GM21526 (cell line): Measurements from ENCODE around the gene FASTK.

Source experiments
- ATAC-seq: cut with Tn5 transposase; IDR thresholded peaks from one replicate; pipeline ENCODE4 v1.9.1; 2021; ENCODE audit warnings: moderate library complexity; ENCODE audit not compliant: unreplicated experiment, low FRiP score

The FASTK gene

DNA sequence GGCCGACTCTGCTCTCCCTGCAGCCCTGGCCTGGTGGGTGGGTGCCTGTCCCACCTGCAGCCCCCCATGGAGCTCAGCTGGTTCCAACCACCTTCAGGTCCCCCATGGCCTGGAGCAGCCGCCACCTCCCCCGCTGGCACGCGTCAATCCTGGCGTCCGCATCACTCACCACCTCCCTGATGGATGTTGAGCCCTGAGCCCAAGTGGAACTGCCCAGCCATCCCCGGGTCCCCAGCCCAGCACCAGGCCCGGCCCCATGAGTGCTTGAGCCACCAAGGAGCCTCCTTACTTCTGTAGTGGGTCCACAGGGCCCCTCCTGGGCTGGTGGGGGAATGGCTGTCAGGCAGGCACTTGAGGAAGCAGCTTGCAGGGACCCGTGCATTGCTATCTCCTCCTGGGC, 20.3 kb upstream of the FASTK start:
- no peak for ATAC-seq

DNA sequence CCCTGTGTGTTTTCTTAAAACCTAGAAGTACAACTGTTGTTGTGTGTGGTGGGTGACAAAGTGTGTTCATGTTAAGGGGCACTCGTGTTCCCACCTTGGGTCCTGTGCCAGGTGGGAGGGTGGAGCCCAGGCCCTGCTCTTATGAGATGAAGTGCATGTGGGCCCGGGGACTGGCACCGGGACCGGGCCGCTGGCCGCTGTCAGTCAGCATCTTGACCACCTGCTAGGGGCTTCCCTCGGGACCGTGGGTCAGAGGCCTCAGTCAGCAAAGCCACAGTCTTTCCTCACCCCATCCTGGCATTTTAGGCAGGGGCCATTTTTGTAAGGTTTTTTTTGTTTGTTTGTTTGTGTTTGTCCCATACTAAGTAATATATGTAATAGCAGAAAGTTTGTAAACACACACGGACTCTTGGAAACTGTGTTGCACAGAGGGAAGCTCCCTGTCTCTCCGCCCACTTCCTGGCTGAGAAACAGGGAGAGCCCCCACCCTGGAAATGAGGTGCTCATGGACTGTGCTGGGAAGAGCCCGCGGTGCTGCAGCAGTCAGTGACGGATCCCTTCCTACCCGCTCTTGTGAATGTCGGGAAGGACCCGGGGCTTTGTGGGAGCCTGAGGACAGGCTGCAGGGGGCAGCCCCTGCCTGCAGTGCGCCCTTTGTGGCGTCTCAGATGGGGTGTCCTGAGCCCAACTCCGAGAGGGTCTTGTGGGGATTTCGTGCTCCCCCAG, 19.0 kb upstream of the FASTK start:
- ATAC-seq = no peak

DNA sequence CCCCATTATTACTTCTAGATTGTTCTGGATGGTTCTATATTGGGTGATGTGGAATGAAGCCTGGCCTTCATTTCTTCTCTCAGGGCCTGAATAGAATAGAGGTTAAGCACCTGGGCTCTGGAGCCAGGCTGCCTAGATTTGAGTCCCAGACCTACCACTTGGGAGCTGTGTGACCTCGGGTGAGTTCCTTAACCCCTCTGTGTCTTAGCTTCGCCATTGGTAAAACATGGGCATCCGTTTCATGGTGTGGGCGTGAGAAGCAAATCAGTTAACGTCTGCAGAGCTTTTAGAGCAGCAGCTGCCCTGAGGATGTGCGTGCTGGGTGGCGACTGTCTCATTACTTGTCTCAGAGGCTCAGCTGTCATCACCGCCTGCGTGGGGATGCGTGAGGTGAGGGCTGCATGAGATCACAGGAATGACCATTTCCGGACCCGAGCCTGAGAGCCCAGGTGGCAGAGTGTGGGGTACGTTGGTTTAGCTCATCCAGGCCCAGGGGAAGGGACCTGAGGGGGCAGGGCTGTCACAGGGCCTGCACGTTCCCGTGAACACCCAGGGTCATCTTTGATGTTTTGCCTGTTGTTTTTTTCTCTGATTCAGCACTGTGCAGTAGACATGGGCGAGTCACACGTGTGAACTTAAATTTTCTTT, 15.3 kb upstream of the FASTK start:
- ATAC-seq = no peak

DNA sequence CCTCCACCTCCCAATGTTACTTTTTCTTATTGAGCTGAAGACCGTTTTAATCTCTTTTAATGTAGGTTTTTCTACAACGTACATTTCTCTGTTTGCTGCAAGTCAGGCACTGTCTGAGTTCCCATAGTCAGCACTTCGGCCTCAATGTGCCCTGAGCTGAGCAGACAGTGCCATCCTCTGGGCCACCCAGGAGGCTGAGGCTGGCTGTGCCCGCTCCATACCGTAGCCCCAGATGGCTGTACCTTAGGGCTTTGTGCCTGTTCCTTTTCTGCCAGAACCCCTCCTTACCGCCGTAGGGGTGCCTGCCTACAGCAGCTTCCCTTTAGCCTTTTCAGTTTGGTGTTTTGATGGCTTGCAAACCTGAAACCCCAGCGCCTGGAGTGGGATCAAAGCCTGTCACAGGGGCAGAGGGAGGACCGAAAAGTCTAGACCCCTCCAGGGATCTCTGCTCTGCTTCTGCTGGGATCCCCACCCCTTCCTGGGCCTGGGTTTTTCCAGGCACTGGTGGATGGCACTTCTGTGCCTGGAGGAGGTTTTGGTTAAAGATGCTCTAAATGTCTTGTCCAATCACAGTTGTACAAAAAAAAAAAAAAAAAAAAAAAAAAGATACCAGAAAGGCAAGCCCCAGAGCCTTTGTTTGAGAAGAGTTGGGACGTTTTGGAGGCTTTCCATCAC, 14.7 kb upstream of the FASTK start:
- ATAC-seq = no peak

DNA sequence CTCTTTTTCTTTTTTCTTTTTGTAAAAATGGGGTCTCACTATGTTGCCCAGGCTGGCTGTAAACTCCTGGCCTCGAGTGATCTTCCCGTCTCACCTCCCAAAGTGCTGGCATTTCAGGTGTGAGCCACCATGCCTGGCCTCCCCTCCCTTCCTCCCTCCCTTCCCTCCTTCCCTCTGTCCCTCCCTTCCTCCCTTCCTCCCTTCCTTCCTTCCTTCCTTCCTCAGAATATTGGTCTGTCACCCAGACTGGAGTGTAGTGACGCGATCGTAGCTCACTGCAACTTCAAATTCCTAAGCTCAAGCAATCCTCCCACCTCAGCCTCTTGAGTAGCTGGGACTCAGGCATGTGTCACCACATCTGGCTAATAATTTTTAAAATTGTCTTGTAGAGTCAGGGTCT, 14.1 kb upstream of the FASTK start:
- no peak for ATAC-seq

DNA sequence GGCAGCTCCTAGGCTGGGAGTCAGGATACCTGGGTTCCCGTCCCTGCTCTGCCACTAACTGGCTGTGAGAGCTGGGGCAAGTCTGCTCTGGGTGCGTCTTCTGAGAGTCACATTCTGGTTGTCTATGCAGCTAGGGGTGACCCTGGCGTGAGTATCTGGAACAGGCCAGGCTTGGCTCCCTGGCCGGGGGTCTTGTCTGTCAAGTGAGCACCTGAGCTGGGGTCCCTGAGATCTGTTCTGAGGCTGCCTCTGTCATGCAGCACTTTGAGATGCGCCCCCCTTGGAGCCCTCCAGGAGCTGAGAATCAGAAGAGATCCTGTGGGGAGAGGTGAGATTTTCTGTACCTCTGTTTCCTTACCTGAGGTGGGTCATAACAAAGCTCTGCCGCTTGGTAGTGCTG, 13.1 kb upstream of the FASTK start:
- ATAC-seq = no peak

DNA sequence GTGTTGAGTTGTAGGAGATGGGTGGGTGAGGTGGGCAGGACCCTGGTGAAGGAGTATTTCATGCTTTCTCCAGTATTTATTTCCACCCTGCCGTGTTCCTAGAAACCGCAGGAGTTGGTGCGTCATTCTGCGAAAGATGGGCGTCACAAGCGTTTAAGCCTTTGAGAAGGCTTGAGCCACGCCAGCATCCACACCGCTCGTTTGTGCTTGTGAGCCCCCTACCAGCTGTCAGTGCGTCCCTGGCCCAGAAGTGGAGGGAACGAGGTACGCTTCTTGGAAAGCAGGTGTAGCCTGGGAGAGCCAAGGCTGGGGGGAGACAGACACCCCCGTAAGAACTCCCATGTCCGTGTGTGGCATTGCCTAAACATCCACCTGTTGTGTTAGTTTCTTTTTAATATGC, 11.4 kb upstream of the FASTK start:
- ATAC-seq = no peak

DNA sequence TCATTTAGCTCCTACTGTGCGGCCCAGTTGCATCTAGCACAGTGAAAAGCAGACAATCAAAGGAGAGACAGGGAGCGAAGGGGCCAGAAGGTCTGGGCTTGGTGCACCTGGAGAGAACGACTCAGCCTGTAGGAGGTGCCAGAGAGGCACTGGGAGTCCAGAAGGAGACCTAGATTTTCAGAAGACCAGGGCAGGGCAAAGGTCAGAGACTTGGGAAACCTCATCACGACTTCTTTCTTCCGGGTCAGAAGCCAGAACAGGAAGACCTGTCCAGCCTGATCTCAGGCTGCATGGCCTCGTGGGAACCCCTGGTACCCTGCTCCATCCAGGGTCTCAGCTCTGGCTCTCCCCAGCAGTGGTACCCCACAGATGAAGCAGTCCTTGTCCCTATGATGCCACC, 10.8 kb upstream of the FASTK start:
- ATAC-seq = no peak

DNA sequence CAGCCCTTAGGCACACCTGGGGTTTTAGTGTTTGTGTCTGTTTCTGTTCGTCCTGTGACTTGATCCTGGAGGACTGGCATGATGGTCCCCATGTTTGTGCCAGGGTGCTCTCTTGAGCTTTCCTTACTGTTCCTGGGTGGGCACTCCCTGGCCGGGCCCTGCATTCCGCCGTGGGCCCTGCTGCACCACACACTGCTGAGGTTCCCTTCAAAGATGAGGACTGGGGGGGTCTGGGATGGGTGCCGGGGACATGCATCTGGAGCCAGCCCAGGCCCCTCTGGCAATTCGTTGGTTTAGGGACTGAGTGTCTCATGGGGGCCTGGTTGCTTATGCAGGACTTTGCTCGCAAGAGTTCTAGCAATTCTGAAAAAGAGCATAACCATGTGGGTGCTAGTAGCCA, 10.4 kb upstream of the FASTK start:
- no peak for ATAC-seq

DNA sequence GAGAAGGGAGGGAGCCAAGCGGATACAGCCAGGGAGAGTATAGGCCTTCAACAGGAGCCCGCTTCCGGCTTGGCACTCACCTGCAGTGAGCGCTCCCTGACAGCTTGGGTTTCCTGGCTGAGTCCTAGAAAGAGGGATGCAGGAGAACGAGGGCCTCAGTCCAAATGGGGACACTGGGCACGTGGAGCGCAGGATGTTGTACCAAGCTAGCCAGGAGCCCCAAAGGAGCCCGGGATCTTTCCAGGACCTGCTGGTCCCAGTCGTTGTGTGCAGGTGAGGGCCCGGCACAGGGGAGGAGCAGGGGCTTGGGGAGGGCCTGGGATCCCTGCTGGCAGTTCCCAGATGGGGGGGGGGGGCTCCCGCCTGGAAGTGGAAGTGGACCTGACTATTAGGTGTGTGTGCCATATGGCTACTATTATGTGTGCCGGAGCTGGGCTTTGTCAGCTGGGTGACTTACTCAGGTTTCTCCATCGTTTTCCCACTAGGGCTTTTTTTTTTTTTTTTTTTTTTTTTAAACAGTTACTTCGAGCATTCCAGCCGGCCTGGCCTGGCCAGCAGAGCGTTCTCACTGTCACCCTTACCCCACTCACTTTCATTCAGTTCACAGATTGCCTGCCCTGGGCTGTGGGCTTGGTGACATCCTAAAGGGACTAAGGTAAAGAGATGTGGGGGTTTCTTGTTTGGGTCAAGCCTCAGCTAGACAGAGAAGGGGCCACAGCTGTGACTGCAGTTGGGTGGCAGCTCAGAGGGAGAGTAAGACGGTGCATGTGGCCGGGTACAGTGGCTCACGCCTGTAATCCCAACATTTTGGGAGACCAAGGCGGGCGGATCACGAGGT, 9.5 kb upstream of the FASTK start:
- no peak for ATAC-seq

DNA sequence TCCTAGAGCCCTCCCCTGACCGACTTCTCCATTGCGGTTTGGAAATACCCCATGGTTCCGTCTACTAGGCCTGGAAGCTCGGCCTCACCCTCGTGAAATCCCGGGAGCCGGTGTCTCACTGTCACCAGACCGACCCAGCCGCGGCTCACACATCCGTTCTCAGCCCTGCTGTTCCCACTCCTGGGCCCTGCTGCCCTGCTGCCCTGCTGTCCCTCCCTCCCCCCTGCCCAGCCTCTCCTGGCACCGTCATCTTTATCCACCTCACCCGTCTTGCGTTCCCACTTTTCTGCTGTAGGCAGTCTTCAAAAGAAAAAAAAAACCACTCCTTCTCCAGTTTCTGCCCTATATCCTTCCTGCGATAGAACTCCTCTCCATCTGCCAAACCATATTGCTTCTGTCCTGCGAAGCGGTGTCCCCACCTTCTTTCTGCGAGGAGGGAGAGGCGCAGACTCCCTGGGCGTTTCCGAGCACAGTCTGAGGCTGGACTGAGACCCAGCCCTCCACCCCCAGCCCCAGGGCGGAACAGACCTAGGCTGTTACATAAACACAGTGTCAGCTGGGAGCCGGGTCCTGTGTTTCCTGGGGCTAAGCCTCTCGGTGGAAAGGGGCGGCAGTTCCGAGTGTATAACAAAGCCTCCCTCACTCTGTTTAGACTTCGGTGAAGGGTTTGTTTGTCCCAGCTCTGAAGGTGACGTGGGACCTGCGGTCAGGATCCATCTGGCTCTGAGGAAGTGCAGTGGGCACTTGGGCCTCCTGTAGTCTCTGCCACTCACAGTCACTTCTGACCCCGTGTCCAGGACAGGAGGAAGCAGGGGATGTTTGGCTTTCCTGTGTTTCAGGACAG, 8.5 kb upstream of the FASTK start:
- ATAC-seq = no peak

DNA sequence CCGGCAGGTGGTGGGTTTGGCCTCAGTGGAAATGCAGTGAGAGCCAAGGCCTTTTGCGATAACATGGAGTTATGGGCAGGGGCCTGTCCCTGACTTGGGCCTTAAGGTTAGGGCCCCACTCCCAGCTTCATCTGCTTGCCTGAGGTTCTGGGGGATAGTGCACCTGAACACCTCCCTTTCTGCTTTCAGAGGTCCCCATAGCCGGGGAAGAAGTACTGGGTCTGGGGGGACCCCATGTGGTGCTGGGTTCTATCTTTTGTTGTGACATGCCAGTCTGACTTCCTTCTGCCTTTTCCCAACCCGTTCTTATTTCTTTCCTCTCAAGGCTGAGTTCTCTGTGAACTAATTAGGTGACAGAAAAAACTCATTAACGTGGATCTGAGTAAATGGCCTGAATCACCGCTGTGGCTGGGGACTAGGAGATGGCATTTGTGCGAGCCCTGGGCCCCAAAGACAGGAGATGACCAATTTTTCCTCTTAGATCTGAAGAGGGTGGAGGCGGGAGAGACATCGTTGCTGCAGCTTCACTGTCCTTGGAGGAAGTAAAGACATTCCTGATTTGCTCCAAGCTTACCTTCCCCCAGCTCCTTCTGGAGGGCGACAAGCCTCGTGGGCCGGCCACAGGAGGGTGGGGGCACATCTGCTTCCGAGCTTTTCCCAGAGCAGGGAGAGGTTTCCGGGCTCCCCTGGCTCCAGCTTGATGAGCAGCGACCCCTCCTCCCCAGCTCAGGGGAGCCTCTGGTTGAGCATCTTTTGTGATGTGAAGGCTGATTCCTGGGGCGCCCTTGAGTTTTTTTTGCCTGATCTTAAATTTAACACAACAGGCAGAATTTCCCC, 7.6 kb upstream of the FASTK start:
- ATAC-seq = no peak

DNA sequence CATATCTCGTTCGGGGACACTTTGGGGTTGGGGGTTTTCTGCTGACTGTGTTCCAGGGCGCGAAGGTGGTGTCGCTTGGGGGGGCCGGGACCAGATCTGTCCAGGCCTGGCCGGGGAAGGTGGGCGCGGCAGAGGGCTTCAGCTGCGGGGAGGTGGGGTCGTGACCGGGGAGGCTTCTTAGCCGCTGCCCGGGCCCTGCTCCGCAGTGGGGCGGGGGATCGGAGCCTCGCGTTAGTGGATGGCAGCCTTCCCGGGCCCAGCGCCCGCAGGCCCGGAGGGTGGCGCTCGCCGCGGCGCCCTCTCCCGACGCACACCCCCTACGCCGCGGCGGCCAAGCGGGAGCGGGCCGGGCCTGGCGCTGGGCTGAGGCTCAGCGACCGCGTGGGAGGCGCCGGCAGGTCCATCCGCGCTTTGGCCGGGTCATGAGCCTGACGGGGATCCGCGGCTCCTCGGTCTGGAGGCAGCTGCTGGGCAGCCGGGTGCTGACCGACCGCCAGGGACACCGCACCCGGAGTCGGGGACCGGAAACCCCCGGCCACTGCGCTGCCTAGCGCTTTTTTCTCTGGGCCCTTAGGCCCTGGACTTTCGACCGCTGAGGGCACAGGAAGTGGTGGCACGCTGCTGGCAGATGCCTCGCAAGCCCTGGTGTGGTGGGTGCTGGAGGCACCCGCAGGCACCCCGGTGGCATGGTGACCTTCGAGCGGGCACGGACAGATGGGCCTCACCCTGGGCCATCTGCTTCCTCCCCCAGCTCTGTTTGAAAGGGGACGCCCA, 6.8 kb upstream of the FASTK start:
- peak; percentile 28 for ATAC-seq

DNA sequence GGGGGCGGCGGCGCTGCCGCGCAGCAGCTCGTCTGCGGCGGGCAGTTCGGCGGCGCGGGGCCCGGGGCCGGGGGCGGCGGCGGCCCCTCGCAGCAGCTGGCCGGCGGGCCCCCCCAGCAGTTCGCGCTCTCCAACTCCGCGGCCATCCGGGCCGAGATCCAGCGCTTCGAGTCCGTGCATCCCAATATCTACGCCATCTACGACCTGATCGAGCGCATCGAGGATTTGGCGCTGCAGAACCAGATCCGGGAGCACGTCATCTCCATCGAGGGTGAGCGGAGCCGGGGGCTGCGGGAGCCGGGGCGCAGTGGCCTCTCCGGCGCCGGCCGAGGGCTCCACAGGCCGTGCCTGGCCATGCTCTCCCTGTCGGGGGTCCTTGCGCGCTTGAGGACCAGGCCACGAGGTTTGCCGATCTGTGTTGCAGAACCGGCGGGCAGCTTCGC, 6.2 kb upstream of the FASTK start:
- ATAC-seq = no peak

DNA sequence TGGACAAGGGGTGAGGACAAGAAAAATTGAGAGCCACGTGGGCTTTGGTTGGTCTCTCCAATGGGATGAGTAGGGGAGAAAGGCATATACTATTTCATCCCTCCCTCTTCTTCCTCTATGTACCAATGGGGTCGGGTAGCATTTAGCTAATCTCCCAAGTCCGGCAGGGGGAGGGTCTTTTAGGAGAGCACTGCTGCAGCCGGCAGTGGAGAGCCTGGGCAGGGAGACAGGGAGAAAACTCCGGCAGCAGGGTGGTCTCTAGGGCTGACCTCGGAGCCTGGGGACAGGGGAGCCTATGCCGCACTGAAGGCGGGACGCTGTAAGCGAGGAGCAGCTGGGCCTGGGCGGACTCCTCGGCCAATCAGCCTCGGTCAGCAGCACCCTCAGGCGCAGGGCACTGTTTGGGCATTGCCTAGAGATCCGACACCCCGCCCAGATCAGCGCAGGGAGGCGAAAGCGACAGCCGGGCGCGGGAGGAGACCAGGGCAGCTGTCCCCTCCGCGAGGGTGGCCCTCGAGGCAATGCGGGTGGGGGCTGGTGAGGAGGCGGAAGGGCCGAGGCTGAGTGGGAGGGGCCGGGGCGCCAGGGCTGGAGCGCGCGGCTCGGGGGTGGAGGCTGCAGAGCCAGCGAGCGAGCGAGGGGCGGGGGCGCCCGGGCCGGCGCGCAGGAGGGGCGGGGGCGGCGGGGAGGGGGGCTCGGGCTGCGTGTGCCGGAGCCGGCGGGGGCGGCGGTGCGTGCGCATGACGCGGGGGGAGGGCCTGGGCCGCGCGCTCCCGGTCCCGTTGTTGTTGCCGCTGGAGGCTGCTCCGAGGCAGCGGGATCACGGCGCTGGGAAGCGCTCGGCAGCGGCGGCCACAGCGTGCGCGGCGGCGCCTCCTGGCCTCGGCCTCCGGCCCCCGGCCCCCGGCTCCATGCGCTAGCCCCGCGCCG, 5.3 kb upstream of the FASTK start, which contains the start of gene AGAP3:
AGAP3 (plus strand) TSS at position 785 of the 930 bp plus-strand sequence. CDS start 267 bp downstream, outside the sequence.
- ATAC-seq = peak; percentile 44

DNA sequence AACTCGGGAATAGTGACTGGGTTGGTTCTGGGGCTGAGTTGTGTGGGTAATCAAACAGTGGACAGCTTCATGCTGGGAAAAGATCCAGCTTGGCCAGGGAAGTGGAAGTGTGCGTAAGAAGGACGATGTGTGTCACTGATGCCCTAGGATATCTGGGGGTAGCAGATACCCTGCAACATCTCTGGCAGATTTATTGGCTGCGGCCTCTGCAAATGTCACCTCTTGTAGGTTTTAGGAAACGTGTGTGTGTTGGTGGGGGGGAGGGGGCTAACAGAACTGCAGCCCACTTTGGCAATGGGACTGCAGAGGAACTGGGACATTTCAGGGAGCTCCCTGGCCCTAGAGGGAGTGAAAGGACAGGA, 4.7 kb upstream of the FASTK start:
- no peak for ATAC-seq

DNA sequence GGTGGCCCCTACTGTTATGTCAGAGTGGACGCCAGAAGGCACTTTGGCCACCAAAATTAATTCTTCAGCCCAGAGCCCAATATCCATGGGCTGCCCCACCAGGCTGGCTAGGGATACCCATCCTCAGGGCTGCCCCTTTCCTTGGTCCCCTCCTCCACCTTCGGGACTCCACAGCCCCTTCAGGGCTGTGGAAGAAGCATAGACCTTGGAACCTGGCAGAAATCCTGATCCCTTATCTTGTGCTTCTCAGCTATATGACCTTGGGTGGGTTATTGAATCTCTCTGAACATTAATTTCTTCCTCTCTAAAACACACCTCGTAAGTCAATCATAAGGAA, 3.2 kb upstream of the FASTK start:
- ATAC-seq = no peak
